ENCODE results near the gene PAK4. TPM values are rescaled to one million over a fixed set of nuclear protein-coding genes. Genes with fewer than 3 reads are reported as not detected.

Gene PAK4
- total and polyA plus RNA-seq, 8 donors: 4.2 to 80.4 (median 24.4) TPM

DNA sequence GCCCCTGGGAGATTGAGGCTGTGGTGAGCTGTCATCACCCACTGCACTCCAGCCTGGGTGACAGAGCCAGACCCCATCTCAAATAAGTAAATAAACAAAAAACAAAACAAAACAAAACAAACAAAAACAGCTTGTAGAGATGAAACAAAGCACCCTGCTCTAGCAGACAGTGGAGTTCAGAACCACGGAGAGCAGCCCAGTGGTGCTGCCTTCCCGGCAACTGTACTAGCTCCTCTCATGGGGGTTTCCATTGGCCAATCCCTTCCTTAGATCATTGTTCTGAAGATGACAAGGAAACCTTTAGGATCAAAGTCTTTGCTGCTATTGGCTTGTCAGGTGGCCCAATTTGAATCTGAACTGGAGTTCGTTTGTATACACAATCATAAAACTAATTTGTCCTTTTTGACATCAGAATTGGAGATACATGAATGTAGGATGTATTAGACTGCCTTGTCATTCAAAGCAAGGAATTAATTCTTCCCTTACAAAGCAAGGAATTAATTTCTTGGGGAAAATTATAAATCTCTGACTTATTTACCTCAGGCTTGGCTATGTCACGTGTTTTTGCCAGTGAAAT is 98.2 kb downstream of the PAK4 start:
- Histone ChIP-seq H3K4me3 (no peak overlapping the region), H3K27ac (no peak overlapping the region), H3K27me3 (peaks cover 0 to 55% (median 4%) of the 10 kb centered on the region in 3 donors), H3K36me3 (no peaks in the 10 kb centered on the region), H3K4me1 (no peaks in the 10 kb centered on the region), H3K9me3 (no peaks in the 10 kb centered on the region)
- intact Hi-C loops (cut with DNase I; ENCODE audit: low total_unique reads): no loop called here
- TF ChIP-seq CTCF (IDR thresholded peaks at IDR 0.05): no peak
- no peak for TF ChIP-seq POLR2A (IDR thresholded peaks at IDR 0.05)
- TF ChIP-seq POLR2AphosphoS5 (IDR thresholded peaks at IDR 0.05): no peak
- TF ChIP-seq EP300 (IDR thresholded peaks at IDR 0.05): no peak
- DNase-seq: peak in 1 of 2 donors; percentile 65
- WGBS, 5 donors: 18 to 26% (median 18%) methylated on average over 4 of the region's 4 CpGs

- DNase-seq: no peak
- H3K27ac ChIP-seq: no peak overlapping the region
- H3K36me3 ChIP-seq: no peaks in the 10 kb centered on the region
- H3K4me3 ChIP-seq: no peak overlapping the region
- no peaks in the 10 kb centered on the region for H3K9me3 ChIP-seq
- H3K27me3 ChIP-seq: peaks cover 0 to 44% (median 4%) of the 10 kb centered on the region in 3 donors
- intact Hi-C loops (cut with DNase I; ENCODE audit: low total_unique reads): no loop called here
- TF ChIP-seq EP300 (IDR thresholded peaks at IDR 0.05) (no peak), POLR2A (IDR thresholded peaks at IDR 0.05) (no peak), POLR2AphosphoS5 (IDR thresholded peaks at IDR 0.05) (no peak), CTCF (IDR thresholded peaks at IDR 0.05) (no peak)
- WGBS, 5 donors: 16 to 45% (median 35%) methylated on average over 3 of the region's 3 CpGs
- H3K4me1 ChIP-seq: no peaks in the 10 kb centered on the region
Measured at GRCh38 chr19:39224910-39225309, 99.3 kb downstream of the PAK4 start.

Other genes with a start within 250 kb of the PAK4 start
- 1 to 10 TPM in 4 of 5 donors, not detected in 1; 1.8 to 9.2 (median 3.4) TPM for gene RINL, start 247.5 kb upstream of the PAK4 start, total RNA-seq
- gene RINL, start 247.5 kb upstream of the PAK4 start, polyA plus RNA-seq: 10 to 100 TPM in 1 of 3 donors, 1 to 10 TPM in 2; 6.9 to 10.0 (median 9.3) TPM
- 100 to 1,000 TPM in 1 of 5 donors, 10 to 100 TPM in 4; 21.1 to 764 (median 32.9) TPM for gene SIRT2, start 226.2 kb upstream of the PAK4 start, total RNA-seq
- 10 to 100 TPM; 31.6 to 46.6 (median 35.7) TPM for gene SIRT2, start 226.2 kb upstream of the PAK4 start, polyA plus RNA-seq
- 10 to 100 TPM in 2 of 5 donors, 1 to 10 TPM in 2, not detected in 1; 5.4 to 93.3 (median 15.4) TPM for gene NFKBIB, start 225.8 kb upstream of the PAK4 start, total RNA-seq
- gene NFKBIB, start 225.8 kb upstream of the PAK4 start, polyA plus RNA-seq: 10 to 100 TPM; 29.6 to 46.3 (median 44.0) TPM
- 1 to 10 TPM in 1 of 5 donors, not detected in 4; 3.9 TPM for gene CCER2, start 213.6 kb upstream of the PAK4 start, total RNA-seq
- gene CCER2, start 213.6 kb upstream of the PAK4 start, polyA plus RNA-seq: 1 to 10 TPM in 2 of 3 donors, under 1 TPM in 1; 0.68 to 1.2 (median 1.1) TPM
- 10 to 100 TPM in 2 of 5 donors, 1 to 10 TPM in 2, not detected in 1; 4.9 to 59.4 (median 18.2) TPM for gene SARS2, start 195.0 kb upstream of the PAK4 start, total RNA-seq
- gene SARS2, start 195.0 kb upstream of the PAK4 start, polyA plus RNA-seq: 10 to 100 TPM; 24.1 to 37.8 (median 31.4) TPM
- 10 to 100 TPM in 3 of 5 donors, 1 to 10 TPM in 2; 3.8 to 47.5 (median 16.1) TPM for gene MRPS12, start 194.8 kb upstream of the PAK4 start, total RNA-seq
- gene MRPS12, start 194.8 kb upstream of the PAK4 start, polyA plus RNA-seq: 10 to 100 TPM; 44.2 to 73.1 (median 55.3) TPM
- 10 to 100 TPM in 1 of 5 donors, 1 to 10 TPM in 3, not detected in 1; 1.8 to 19.1 (median 6.3) TPM for gene FBXO17, start 150.0 kb upstream of the PAK4 start, total RNA-seq
- 1 to 10 TPM; 4.7 to 7.9 (median 6.6) TPM for gene FBXO17, start 150.0 kb upstream of the PAK4 start, polyA plus RNA-seq
- 1 to 10 TPM in 3 of 5 donors, under 1 TPM in 1, not detected in 1; 0.89 to 5.5 (median 3.3) TPM for gene FBXO27, start 93.2 kb upstream of the PAK4 start, total RNA-seq
- 1 to 10 TPM; 2.3 to 7.1 (median 3.2) TPM for gene FBXO27, start 93.2 kb upstream of the PAK4 start, polyA plus RNA-seq
- not detected for gene ACP7, start 41.4 kb upstream of the PAK4 start, total RNA-seq
- gene ACP7, start 41.4 kb upstream of the PAK4 start, polyA plus RNA-seq: not detected
- not detected for gene NCCRP1, start 71.2 kb downstream of the PAK4 start, total RNA-seq
- gene NCCRP1, start 71.2 kb downstream of the PAK4 start, polyA plus RNA-seq: 10 to 100 TPM in 1 of 3 donors, under 1 TPM in 1, not detected in 1; 0.37 to 40.6 TPM
- not detected for gene SYCN, start 78.5 kb downstream of the PAK4 start, total RNA-seq
- gene SYCN, start 78.5 kb downstream of the PAK4 start, polyA plus RNA-seq: 1 to 10 TPM in 1 of 3 donors, under 1 TPM in 1, not detected in 1; 0.65 to 1.9 TPM
- not detected for gene IFNL3, start 119.2 kb downstream of the PAK4 start, total RNA-seq
- gene IFNL3, start 119.2 kb downstream of the PAK4 start, polyA plus RNA-seq: not detected
- gene IFNL4, start 123.1 kb downstream of the PAK4 start, total RNA-seq: not detected
- gene IFNL4, start 123.1 kb downstream of the PAK4 start, polyA plus RNA-seq: not detected
- not detected for gene IFNL2, start 142.6 kb downstream of the PAK4 start, total RNA-seq
- gene IFNL2, start 142.6 kb downstream of the PAK4 start, polyA plus RNA-seq: not detected
- gene IFNL1, start 170.6 kb downstream of the PAK4 start, total RNA-seq: not detected
- gene IFNL1, start 170.6 kb downstream of the PAK4 start, polyA plus RNA-seq: not detected
- 1 to 10 TPM in 1 of 5 donors, under 1 TPM in 3, not detected in 1; 0.18 to 2.3 (median 0.29) TPM for gene LRFN1, start 195.1 kb downstream of the PAK4 start, total RNA-seq
- gene LRFN1, start 195.1 kb downstream of the PAK4 start, polyA plus RNA-seq: 1 to 10 TPM in 1 of 3 donors, under 1 TPM in 2; 0.31 to 1.2 (median 0.80) TPM
- 10 to 100 TPM in 2 of 5 donors, not detected in 3; 12.9 to 18.2 TPM for gene GMFG, start 210.3 kb downstream of the PAK4 start, total RNA-seq
- gene GMFG, start 210.3 kb downstream of the PAK4 start, polyA plus RNA-seq: 10 to 100 TPM; 31.6 to 69.8 (median 56.0) TPM
- 100 to 1,000 TPM in 2 of 5 donors, 10 to 100 TPM in 3; 52.1 to 136 (median 63.4) TPM for gene SAMD4B, start 216.6 kb downstream of the PAK4 start, total RNA-seq
- 10 to 100 TPM; 49.9 to 76.9 (median 69.0) TPM for gene SAMD4B, start 216.6 kb downstream of the PAK4 start, polyA plus RNA-seq